Islet of Langerhans (tissue), 1 donor: ENCODE measurements around the gene CSRP1.
"Not testable (repeated sequence)": the region's sequence is repeated elsewhere in the genome, so short reads cannot be mapped to it uniquely, and the experiment has no call there.

ENCODE experiments used
- FAIRE-seq: peaks from one replicate; lab custom pipeline; 2011; peaks lifted over from hg19 to GRCh38; lab: Jason Lieb, UNC

Gene CSRP1

DNA sequence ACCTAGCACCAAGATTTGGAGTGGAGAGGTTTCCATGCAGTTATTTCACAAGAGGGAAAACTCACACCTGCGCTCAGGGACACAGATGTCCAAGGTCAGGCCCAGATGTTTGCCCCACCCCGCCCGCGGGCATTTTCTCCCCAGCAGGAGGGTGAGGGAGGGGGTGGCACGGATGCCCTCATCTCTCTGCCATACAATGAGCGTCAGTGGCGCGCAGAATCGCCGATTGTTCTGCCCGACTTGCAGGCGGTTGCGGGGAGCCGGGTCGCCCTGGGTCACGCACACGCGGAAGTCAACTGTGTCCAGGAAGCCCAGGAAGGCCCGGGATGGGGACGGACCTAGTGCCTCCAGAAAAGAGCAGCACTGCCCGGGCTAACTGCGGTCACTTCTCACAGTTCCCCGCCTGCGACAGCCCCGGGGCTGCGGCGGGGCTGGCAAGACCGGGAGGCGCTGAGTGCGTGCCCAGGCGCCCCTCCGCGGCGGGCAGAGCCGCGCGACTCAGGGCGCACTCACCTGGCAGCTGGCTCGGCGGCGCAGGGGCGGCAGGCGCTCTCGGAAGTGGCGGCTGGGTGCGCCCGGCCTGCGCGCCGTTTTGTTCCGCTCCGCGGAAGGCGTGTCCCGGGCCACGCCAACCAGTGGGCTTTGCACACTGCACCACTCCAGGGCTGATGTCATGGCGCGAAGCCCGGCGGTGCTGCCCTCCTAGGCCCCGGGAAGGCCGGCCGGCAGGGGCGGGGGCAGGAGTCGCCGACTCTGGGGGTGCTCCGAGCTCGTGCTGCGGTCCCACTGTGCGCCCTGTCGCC, at the start of gene CSRP1:
Gene CSRP1, minus strand, starts transcription at position 567 of the 803 bp plus-strand sequence. CDS start 10,820 bp downstream, outside the sequence.
- FAIRE-seq = no peak

- FAIRE-seq = no peak
Observed at GRCh38 chr1:201555593-201555945, 48.6 kb upstream of the CSRP1 start.

DNA sequence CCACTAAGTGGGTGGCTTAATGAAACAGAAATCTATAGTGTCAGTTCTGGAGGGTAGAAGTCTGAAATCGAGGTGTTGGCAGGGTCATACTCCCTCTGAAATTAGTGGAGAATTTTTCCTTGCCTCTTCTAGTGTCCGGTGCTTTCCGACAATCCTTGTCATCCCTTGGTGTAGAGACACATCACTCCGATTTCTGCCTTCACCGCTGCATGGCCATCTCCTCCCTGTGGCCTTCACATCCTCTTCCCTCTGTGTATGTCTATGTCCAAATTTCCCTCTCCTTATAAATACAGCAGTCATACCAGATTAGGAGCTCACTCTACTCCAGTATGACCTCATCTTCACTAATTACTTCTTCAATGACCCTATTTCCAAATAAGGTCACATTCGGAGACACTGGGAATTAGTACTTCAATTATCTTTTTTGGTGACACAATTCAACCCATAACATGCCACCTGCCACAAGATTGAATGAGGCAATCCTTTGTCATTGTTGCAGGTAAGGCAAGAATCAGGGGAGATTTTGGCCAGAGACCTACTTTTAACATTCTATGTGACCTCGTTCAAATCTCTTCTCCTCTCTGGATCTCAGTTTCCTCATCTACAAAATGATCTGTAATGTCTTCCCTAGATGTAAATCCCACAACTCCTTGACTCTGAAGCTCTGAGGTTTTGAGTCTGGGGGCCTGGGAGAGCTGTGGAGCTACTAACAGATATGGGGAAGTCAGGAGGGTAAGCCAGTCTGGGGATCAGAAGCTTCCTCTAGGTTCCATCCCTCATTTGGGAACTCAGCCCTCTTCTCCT, 48.1 kb upstream of the CSRP1 start:
- no peak for FAIRE-seq

DNA sequence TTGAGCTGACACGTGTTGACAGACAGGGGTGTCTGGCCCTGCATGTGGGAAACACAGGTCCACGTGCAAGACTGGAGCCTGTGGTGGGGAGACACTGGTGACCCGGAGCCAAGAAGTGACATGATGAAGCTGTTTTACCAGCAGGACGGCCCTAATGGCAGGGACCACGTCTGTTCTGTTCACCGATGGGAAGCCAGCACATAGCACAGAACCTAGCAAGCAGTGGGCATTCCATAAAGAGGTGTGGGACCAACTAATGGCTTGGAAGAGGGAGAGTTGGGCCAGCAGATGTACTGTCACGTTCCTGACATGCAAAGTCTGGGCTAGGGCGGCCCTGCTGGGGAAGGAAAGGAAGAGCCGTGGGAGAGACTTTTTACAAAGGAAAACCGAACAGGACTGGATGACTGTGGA, 47.3 kb upstream of the CSRP1 start:
- FAIRE-seq = no peak

- no peak for FAIRE-seq
Observed at GRCh38 chr1:201553496-201554189, 46.7 kb upstream of the CSRP1 start.

- FAIRE-seq = no peak
Observed at GRCh38 chr1:201552941-201553351, 46.0 kb upstream of the CSRP1 start.

- FAIRE-seq = no peak
Observed at GRCh38 chr1:201551877-201552731, 45.2 kb upstream of the CSRP1 start.

- FAIRE-seq = no peak
Observed at GRCh38 chr1:201551096-201551495, 44.2 kb upstream of the CSRP1 start.

DNA sequence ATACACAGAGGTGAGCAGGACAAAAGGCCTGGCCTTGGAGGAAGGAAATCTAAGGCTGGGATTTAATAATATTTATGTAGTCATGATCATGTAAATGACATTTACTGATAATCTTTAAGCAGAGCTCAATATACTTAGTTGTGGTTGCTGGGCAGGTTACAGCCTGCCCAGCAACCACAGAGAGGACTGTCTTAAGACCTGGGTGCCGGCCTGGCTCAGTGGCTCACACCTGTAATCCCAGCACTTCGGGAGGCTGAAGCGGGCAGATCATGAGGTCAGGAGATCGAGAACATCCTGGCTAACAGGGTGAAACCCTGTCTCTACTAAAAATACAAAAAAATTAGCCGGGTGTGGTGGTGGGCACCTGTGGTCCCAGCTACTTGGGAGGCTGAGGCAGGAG, 42.6 kb upstream of the CSRP1 start:
- FAIRE-seq = not testable (repeated sequence)

DNA sequence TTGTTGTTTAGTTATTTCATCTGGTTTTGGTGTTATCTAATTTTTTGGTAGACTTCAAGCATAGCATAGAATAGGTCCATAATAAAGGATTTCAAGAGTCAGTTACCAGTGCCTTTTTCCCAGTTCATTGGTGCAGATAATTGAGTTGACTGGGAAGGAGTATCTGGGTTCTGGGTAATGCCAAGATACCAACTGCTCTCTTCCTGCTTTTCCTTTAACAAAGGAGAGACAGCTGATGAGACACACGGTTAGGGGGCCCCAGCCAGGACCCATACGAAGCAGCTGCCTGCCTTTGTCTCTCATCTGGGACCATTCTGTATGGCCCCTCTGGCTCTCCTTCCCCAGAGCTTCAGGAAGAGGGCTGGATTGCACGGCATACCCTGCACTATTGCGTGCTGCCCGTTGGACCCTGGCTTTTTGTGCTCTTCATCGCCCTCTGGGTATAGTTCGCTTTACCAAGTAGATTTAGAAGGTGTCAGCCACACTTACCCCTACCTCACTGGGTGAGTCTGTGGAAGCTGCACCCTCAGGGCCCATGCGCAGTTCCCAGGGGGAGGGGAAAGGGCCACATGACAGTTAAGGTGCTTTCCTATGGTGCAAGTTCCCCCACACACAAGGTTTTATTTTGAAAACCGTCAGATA, 39.0 kb upstream of the CSRP1 start:
- FAIRE-seq = no peak

GRCh38 chr1:201544710-201545109, 37.8 kb upstream of the CSRP1 start:
- no peak for FAIRE-seq

GRCh38 chr1:201543871-201544642, 37.1 kb upstream of the CSRP1 start:
- no peak for FAIRE-seq

GRCh38 chr1:201542309-201543035, 35.5 kb upstream of the CSRP1 start:
- no peak for FAIRE-seq

DNA sequence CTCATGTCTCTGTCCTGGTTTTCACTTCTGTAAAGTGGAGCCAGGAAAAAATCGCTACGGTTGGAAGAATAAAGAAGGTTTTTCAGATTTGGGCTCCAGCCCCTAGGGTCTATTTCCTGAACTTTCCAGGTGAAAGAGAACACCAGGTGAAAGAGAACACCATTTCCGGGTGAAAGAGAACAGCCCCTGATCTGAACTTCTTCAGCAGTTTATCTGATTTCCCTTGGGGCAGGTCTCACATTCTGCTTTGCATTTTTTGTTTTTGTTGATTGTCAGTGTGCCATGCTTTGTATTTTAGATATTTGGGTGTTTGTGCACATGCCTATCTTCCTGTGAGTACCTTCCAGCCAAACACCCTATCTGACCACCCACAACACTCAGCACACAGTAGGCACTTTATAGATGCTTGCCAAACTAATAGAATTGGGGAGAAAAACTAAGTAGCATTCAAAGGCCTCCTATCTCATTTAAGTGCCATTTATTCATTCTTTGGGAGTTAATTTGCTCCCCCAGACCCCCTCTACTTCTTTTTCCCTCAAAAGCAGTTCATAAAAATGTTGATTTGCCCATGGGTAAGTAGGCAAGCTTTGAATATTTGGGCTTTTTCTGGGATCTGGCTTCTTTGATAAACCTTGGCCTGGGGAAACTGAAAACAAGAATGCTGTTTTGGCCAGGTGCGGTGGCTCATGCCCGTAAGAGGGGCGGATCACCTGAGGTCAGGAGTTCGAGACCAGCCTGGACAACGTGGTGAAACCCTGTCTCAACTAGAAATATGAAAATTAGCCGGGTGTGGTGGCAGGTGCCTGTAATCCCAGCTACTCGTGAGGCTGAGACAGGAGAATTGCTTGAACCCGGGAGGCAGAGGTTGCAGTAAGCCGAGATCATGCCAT, 34.2 kb upstream of the CSRP1 start:
- FAIRE-seq = no peak

GRCh38 chr1:201539561-201540431, 32.9 kb upstream of the CSRP1 start:
- no peak for FAIRE-seq

DNA sequence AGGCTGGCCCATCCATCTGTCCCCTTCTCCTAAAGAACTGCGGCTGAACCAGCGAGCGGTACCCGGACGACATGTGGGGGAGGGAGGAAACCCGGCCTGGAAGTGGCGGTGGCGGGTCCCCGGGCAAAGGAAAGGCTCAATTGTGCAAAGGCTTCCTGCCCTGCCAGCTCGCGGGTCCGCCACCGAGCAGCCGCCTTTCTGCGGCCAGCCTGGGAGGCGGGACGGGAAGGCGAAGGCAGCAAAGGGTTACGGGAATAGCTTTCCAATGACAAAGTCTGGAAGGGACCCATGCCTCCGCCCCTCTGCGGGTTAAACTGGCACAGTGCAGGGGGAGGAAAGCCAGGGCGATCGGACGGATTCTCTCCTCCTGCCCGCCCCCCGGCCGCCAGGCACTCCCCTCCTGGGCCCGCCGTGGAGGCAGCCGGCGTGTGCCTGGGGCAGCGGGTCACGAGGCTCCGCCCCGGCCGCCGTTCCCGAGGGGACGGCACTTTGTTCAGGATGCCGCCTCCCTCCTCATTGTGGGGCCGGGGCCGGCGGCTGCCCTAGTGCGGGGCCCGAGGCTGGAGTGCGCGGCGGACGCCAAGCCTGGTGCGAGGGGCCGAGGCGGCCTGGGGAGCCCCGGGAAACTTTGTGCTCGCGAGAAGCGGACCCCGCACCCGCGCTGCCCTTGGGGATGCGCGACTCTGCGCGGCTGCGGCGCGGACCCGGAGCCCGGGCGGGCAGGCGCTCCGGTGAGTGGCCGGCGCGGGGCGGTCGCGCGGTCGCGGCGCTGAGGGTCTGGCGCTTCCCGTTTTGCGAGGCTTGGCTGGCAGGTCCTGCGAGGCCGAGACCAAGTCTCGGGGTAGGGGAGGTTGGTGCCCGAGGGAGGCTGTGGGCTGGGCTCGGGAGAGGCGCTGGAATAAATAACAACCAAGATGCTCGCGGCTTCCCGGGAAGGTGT, 32.0 kb upstream of the CSRP1 start, which contains the start of gene NAV1:
Gene NAV1, plus strand, starts transcription at position 516 of the 940 bp plus-strand sequence. CDS start 83,758 bp downstream, outside the sequence.
- FAIRE-seq = no peak
